ENCODE results near the gene MARCHF3. TPM values are rescaled to one million over a fixed set of nuclear protein-coding genes. Genes with fewer than 3 reads are reported as not detected.

Gene MARCHF3
- total and polyA plus RNA-seq, 2 of the 13 experiments (the other 11 are each of a cell fraction or from before 2014, with no cell fraction given) = 4.8 to 11.9 TPM

- peak; percentile 72; the same call in 1 of the 2 replicates for TF ChIP-seq HINFP (CRISPR knock-in tag; IDR thresholded peaks at IDR 0.05; ENCODE audit: low read depth)
- TF ChIP-seq ARID2 (CRISPR knock-in tag; IDR thresholded peaks at IDR 0.05; ENCODE audit: borderline replicate concordance) = 0 out of 2 replicates have a peak, but pooled peaks have one; percentile 37
- TF ChIP-seq AHR (CRISPR knock-in tag; IDR thresholded peaks at IDR 0.05) = no peak
- 0 out of 2 replicates have a peak, but pooled peaks have one; percentile 6 for TF ChIP-seq ZNF337 (CRISPR knock-in tag; IDR thresholded peaks at IDR 0.05; ENCODE audit: borderline replicate concordance, low read depth)
- 0 out of 2 replicates have a peak, but pooled peaks have one; percentile 8 for TF ChIP-seq ZNF329 (CRISPR knock-in tag; IDR thresholded peaks at IDR 0.05; ENCODE audit: low read depth)
- TF ChIP-seq ZNF367 (CRISPR knock-in tag; IDR thresholded peaks at IDR 0.05; ENCODE audit: borderline replicate concordance) = no peak
- peak; percentile 18; the same call in 1 of the 2 replicates for TF ChIP-seq ZBTB33 (CRISPR knock-in tag; IDR thresholded peaks at IDR 0.05)
- no peak for TF ChIP-seq SRF (IDR thresholded peaks at IDR 0.05; ENCODE audit: low read depth, low read length)
- TF ChIP-seq ZNF383 (CRISPR knock-in tag; IDR thresholded peaks at IDR 0.05; ENCODE audit: borderline replicate concordance) = no peak
- TF ChIP-seq ZNF777 (CRISPR knock-in tag; IDR thresholded peaks at IDR 0.05) = peak; percentile 90
- peak; percentile 32; the same call in 1 of the 2 replicates for TF ChIP-seq ZNF350 (CRISPR knock-in tag; IDR thresholded peaks at IDR 0.05; ENCODE audit: borderline replicate concordance, low read depth)
- TF ChIP-seq ZNF230 (CRISPR knock-in tag; IDR thresholded peaks at IDR 0.05) = 0 out of 2 replicates have a peak, but pooled peaks have one; percentile 3
- peak; percentile 1; the same call in 1 of the 2 replicates for TF ChIP-seq ZNF740 (CRISPR knock-in tag; IDR thresholded peaks at IDR 0.05)
- no peak for TF ChIP-seq HNRNPH1 (optimal IDR thresholded peaks at IDR 0.05; ENCODE audit: low read depth, low read length)
- no peak for TF ChIP-seq ZSCAN21 (CRISPR knock-in tag; IDR thresholded peaks at IDR 0.05; ENCODE audit: borderline replicate concordance)
- 0 out of 2 replicates have a peak, but pooled peaks have one; percentile 49 for TF ChIP-seq ZNF672 (CRISPR knock-in tag; IDR thresholded peaks at IDR 0.05)
- TF ChIP-seq NFE2L1 (CRISPR knock-in tag; IDR thresholded peaks at IDR 0.05; ENCODE audit: borderline replicate concordance) = 0 out of 2 replicates have a peak, but pooled peaks have one; percentile 9
- TF ChIP-seq ATF7-NPFF (CRISPR knock-in tag; IDR thresholded peaks at IDR 0.05; ENCODE audit: low read depth) = no peak
- no peak for TF ChIP-seq NFE2 (CRISPR knock-in tag; IDR thresholded peaks at IDR 0.05)
- TF ChIP-seq ZNF572 (CRISPR knock-in tag; IDR thresholded peaks at IDR 0.05) = 0 out of 2 replicates have a peak, but pooled peaks have one; percentile 49
- TF ChIP-seq ZNF281 (CRISPR knock-in tag; IDR thresholded peaks at IDR 0.05; ENCODE audit: borderline replicate concordance) = no peak
- TF ChIP-seq ZNF773 (CRISPR knock-in tag; IDR thresholded peaks at IDR 0.05; ENCODE audit: borderline replicate concordance) = peak; percentile 1; the same call in 1 of the 2 replicates
- TF ChIP-seq KLF15 (CRISPR knock-in tag; IDR thresholded peaks at IDR 0.05; ENCODE audit: borderline replicate concordance) = no peak
Measured at GRCh38 chr5:127031147-127031862, 947 bp upstream of the MARCHF3 start (continued).
